Activated naive CD4-positive, alpha-beta T cell treated with anti-CD3 and anti-CD28 coated beads, Interleukin-2, amount 10 ng/mL, durations not matched to agents 7 days and 5 days (primary cell): Measurements from ENCODE around the gene LRRC3.

Experiments
- CTCF ChIA-PET: fragments of 350-600 bp; sonication (Branson Sonifier 250); formaldehyde crosslinking; loops from one replicate; lab custom pipeline; 2021; ENCODE audit warnings: antibody characterized with exemption; lab: Charles Lee
- DNase-seq: peaks from one replicate; pipeline ENCODE4 v3.0.0-alpha.2; 2020
- H3K27ac Mint-ChIP-seq: one replicate; pipeline ENCODE4 v1.8.0; 2021; ENCODE audit warnings: mild to moderate bottlenecking, moderate library complexity, mixed read lengths
- H3K27me3 Mint-ChIP-seq: one replicate; pipeline ENCODE4 v1.8.0; 2021; ENCODE audit warnings: mild to moderate bottlenecking, mixed read lengths
- H3K36me3 Mint-ChIP-seq: one replicate; pipeline ENCODE4 v1.8.0; 2021; ENCODE audit warnings: mixed read lengths
- H3K4me1 Mint-ChIP-seq: one replicate; pipeline ENCODE4 v1.8.0; 2021; ENCODE audit warnings: mixed read lengths
- H3K4me3 Mint-ChIP-seq: one replicate; pipeline ENCODE4 v1.8.0; 2021; ENCODE audit warnings: mild to moderate bottlenecking, moderate library complexity, mixed read lengths
- H3K9me3 Mint-ChIP-seq: one replicate; pipeline ENCODE4 v1.8.0; 2021; ENCODE audit warnings: mixed read lengths

Gene LRRC3

DNA sequence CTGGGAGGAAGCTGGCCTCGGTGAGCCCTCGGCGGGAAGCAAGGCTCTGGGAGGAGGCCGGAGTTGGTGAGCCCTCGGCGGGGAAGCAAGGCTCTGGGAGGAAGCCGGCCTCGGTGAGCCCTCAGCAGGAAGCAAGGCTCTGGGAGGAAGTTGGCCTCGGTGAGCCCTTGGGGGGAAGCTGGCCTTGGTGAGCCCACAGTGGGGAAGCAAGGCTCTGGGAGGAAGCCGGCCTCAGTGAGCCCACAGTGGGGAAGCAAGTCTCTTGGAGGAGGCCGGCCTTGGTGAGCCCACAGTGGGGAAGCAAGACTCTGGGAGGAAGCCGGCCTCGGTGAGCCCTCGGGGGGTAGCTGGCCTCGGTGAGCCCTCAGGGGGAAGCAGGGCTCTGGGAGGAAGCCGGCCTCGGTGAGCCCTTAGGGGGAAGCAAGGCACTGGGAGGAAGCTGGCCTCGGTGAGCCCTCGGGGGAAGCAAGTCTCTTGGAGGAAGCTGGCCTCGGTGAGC is 48.6 kb downstream of the LRRC3 start:
- Mint-ChIP-seq H3K4me1 (peaks cover 6% of the 10 kb centered on the region), H3K36me3 (no peaks in the 10 kb centered on the region), H3K27ac (no peak overlapping the region), H3K27me3 (peaks cover 17% of the 10 kb centered on the region), H3K9me3 (no peaks in the 10 kb centered on the region), H3K4me3 (no peak overlapping the region)
- peak; percentile 27 for DNase-seq
- CTCF ChIA-PET = interaction anchor here (0.6 to 0.9 kb wide), 2 partner anchors 289 to 430 kb away, joined by 3 to 5 read pairs; no protein-coding TSS in a partner anchor

- no peaks in the 10 kb centered on the region for H3K9me3 Mint-ChIP-seq
- CTCF ChIA-PET = interaction anchor here (0.6 to 0.7 kb wide), 2 partner anchors 75 to 237 kb away, joined by 3 read pairs; no protein-coding TSS in a partner anchor
- peaks cover 17% of the 10 kb centered on the region for H3K27me3 Mint-ChIP-seq
- no peak overlapping the region for H3K4me3 Mint-ChIP-seq
- no peak overlapping the region for H3K27ac Mint-ChIP-seq
- no peak for DNase-seq
- no peaks in the 10 kb centered on the region for H3K36me3 Mint-ChIP-seq
- H3K4me1 Mint-ChIP-seq = peaks cover 8% of the 10 kb centered on the region
These were observed 50.5 kb downstream of the LRRC3 start for GRCh38 chr21:44505673-44506278.

DNA sequence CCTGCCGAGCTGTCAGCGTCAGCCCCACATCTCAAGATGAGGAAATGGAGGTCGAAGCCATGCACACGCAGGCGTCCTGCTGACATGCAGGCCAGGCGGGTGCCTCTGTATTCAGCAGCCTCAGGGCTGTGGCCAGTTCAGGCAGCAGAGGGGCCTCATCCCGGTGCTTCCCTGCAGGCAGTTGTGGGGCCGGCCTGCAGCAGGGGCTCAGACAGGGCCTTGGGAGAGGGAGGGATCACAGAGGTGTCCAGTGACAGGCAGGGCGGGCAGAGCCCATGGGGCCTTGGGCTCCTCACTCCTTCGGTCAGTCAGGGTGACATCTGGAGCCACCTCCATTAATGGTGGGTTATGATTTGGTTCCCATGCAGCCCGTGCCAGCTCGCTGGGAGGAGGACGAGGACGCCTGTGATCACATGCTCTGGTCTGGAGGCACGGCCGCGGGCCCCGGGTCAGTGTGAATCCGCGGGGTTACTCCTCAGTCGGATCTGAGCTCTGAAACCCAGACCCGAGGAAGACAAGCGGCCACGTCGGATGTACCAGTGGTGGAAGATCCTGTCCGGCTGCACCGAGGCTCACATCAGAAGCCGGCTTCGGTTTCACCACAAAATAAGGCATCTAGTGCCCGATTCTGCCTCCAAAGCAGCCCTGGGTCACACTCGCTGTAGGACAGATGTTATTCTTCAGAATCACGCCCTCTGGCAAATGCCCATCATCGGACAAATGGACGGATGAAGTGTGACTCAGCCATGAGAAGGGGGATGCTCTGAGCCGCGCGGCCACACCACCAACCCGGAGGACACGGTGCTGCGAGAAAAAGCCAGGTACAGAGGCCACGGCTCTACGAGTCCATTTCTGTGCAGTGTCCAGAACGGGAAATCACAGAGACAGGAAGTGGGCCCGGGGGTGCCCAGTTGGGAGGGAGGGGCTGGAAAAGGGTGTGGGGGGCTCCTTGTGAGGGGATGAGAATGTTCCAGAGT is 51.3 kb downstream of the LRRC3 start:
- H3K4me3 Mint-ChIP-seq = no peak overlapping the region
- no peaks in the 10 kb centered on the region for H3K9me3 Mint-ChIP-seq
- H3K4me1 Mint-ChIP-seq = peaks cover 8% of the 10 kb centered on the region
- peaks cover 17% of the 10 kb centered on the region for H3K27me3 Mint-ChIP-seq
- no peak overlapping the region for H3K27ac Mint-ChIP-seq
- no peaks in the 10 kb centered on the region for H3K36me3 Mint-ChIP-seq
- CTCF ChIA-PET = no interaction called here
- no peak for DNase-seq

DNA sequence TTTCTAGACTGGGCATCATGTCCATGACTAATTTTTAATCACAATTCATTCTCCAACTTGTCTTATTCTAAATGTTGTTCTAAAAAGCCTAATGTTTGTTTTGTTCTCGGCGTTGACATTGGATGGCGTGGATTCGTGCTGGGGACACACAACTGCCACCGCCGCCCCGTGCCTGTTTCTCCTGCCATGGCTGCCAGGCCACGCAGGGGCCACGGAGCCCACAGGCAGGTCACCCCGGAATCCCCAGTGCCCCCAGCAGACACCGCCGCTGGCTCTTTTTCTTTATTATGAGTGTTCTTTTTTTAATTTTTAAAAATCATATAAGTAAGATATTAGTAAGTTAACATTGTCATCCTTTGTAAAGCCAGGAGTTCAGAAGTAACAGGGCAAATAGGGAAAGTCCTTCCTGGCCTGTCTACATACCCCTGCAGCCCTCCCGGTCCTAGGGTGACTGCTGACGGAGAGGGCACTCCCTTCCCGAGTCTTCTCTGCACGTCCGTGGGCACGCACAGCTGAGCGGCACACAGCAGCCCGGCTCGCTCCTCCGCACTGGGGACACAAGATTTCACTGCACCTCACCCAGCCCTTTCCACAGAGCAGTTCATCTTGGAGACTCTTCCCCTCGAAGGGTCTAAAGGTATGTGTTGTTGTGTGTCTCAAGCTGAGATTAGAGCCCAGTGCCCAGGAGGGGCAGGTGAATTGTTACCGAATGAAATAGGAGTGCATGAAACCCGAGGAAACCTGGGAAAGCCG is 52.5 kb downstream of the LRRC3 start:
- Mint-ChIP-seq H3K27ac (no peak overlapping the region), H3K27me3 (peaks cover 21% of the 10 kb centered on the region), H3K36me3 (no peaks in the 10 kb centered on the region), H3K9me3 (no peaks in the 10 kb centered on the region), H3K4me1 (peaks cover 8% of the 10 kb centered on the region), H3K4me3 (no peak overlapping the region)
- CTCF ChIA-PET = no interaction called here
- no peak for DNase-seq

- peaks cover 8% of the 10 kb centered on the region for H3K4me1 Mint-ChIP-seq
- DNase-seq = no peak
- no peak overlapping the region for H3K4me3 Mint-ChIP-seq
- no peaks in the 10 kb centered on the region for H3K36me3 Mint-ChIP-seq
- H3K27me3 Mint-ChIP-seq = peaks cover 21% of the 10 kb centered on the region
- CTCF ChIA-PET = no interaction called here
- no peak overlapping the region for H3K27ac Mint-ChIP-seq
- H3K9me3 Mint-ChIP-seq = no peaks in the 10 kb centered on the region
These were observed 53.1 kb downstream of the LRRC3 start for GRCh38 chr21:44508426-44508710.

DNA sequence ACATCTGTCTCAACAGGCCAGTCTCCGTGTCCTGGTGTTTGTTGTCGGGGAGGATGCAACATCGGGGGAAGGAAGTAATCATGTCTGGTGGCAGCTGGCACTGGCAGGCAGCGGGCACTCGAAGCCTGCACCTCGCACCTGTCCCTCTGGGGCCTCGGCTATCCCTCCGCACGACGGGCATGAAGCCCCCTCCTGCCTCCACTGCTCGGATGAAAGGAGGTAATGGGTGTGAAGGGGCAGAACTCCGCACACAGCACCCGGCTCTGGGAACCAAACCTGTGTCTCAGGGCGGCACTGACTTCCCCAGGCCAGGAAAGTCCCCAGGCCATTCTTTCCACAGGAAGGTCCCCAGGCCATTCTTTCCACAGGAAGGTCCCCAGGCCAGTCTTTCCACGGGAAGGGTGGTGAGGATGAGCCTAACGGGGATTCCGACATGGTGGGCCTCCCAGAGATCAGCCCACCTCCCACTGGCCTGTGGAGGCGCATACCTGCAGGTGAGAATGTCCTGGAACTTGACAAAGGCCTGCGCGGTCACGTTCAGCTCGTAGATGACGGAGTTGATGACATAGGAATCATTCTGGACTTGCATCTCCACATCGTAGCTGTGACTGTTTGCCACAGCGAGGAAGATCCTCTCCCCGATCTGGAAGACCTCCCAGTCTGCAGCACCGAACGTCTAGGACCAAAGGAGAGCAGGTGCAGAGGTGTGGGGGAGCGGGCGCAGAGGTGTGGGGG is 53.6 kb downstream of the LRRC3 start:
- Mint-ChIP-seq H3K4me1 (peaks cover 6% of the 10 kb centered on the region), H3K4me3 (no peak overlapping the region), H3K27ac (no peak overlapping the region), H3K36me3 (no peaks in the 10 kb centered on the region), H3K27me3 (peaks cover 21% of the 10 kb centered on the region), H3K9me3 (no peaks in the 10 kb centered on the region)
- no peak for DNase-seq
- CTCF ChIA-PET = no interaction called here

- H3K27me3 Mint-ChIP-seq = peaks cover 21% of the 10 kb centered on the region
- H3K4me3 Mint-ChIP-seq = no peak overlapping the region
- no peaks in the 10 kb centered on the region for H3K36me3 Mint-ChIP-seq
- CTCF ChIA-PET = interaction anchor here (0.6 to 7.4 kb wide), 7 partner anchors 13 to 285 kb away, joined by 3 to 65 read pairs (median 4); no protein-coding TSS in a partner anchor
- no peak for DNase-seq
- H3K27ac Mint-ChIP-seq = no peak overlapping the region
- no peaks in the 10 kb centered on the region for H3K9me3 Mint-ChIP-seq
- H3K4me1 Mint-ChIP-seq = peaks cover 2% of the 10 kb centered on the region
These were observed 54.2 kb downstream of the LRRC3 start for GRCh38 chr21:44509539-44509938.

DNA sequence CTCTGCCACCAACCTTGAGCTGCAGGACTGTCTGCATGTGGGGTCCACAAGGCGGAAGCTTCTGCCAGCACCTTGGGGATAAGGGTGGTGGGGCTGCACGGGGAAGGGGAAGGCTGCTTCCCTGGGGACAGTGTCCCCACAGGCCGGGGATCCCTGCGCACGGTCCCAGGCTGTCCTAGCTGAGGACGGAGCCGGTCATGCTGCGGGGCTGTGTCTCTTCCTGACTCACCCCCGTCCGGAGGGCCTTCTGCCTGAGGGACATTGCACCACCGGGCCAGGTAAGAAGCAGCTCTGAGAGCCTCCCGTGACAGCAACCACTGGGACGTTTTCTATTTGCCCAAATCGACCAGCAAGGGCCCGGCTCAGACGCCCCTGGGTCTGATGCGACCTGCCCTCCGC is 54.8 kb downstream of the LRRC3 start:
- no peak for DNase-seq
- Mint-ChIP-seq H3K27me3 (peaks cover 24% of the 10 kb centered on the region), H3K4me3 (no peak overlapping the region)

DNA sequence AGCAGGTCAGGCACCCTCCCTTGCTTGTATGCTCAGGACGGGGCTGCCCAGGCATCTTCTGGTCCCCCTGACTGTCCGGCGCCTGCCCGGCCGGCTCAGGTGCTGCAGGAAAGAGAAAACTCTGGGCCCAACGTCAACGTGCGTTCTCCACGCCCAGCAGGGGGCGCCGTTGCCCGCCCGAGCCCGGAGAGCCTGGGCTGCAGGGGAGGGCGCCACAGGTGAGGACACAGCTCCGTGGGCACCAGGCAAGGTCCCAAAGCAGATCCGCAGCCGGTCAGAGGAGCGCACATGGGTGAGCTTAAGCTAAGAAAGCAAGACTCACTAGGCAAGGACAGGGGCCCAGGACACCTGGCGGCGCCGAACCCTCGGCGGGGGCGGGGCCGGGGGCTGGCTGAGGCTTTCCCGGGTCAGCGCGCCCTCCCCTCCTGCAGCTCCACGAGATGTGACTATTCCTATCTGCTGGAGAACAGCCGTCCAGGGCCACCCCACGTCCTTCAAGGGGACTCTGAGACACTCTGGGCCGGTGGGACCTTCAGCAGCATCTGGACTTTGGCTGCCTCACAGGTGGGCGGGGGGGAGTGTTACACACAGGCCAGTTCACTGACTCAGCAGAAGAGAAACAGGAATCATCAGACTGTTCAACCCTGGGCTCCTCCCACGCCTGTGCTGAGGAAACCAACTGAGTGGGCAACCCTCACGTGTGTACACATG is 55.4 kb downstream of the LRRC3 start:
- no peaks in the 10 kb centered on the region for H3K36me3 Mint-ChIP-seq
- CTCF ChIA-PET = interaction anchor here (0.6 to 7.4 kb wide), 17 partner anchors 9 to 289 kb away, joined by 3 to 65 read pairs (median 4); no protein-coding TSS in a partner anchor
- H3K27me3 Mint-ChIP-seq = peaks cover 24% of the 10 kb centered on the region
- peak; percentile 85 for DNase-seq
- peaks cover 2% of the 10 kb centered on the region for H3K4me1 Mint-ChIP-seq
- H3K27ac Mint-ChIP-seq = no peak overlapping the region
- H3K9me3 Mint-ChIP-seq = no peaks in the 10 kb centered on the region
- H3K4me3 Mint-ChIP-seq = peak overlapping the region; percentile 31

More for the DNA sequence above, 54.8 kb downstream of the LRRC3 start:
- Mint-ChIP-seq H3K36me3 (no peaks in the 10 kb centered on the region), H3K4me1 (peaks cover 2% of the 10 kb centered on the region), H3K9me3 (no peaks in the 10 kb centered on the region), H3K27ac (no peak overlapping the region)
- CTCF ChIA-PET = interaction anchor here (0.6 to 7.4 kb wide), 16 partner anchors 9 to 289 kb away, joined by 3 to 65 read pairs (median 4); no protein-coding TSS in a partner anchor

- CTCF ChIA-PET = interaction anchor here (0.6 to 7.4 kb wide), 11 partner anchors 8 to 288 kb away, joined by 3 to 65 read pairs (median 4); no protein-coding TSS in a partner anchor
These were observed 56.1 kb downstream of the LRRC3 start for GRCh38 chr21:44511219-44511937.

More at GRCh38 chr21:44511219-44511937, 56.1 kb downstream of the LRRC3 start:
- DNase-seq = no peak
- Mint-ChIP-seq H3K27me3 (peaks cover 21% of the 10 kb centered on the region), H3K27ac (no peak overlapping the region), H3K9me3 (no peaks in the 10 kb centered on the region), H3K36me3 (no peaks in the 10 kb centered on the region), H3K4me1 (peaks cover 2% of the 10 kb centered on the region), H3K4me3 (peak overlapping the region; percentile 31)
